Stimulated activated CD4-positive, alpha-beta T cell treated with anti-CD3 and anti-CD28 coated beads, Interleukin-12 subunit alpha, Interleukin-12 subunit beta, amount 100 ng/mL, for 48 hours (primary cell): ENCODE data around the gene TMEM123.
"Not testable (repeated sequence)": the region's sequence is repeated elsewhere in the genome, so short reads cannot be mapped to it uniquely, and the experiment has no call there.

Source experiments
- DNase-seq, 3 donors: peaks; one replicate each; pipeline ENCODE4 v3.0.0-alpha.2; 2020; ENCODE audit warnings: low read depth in 2 of 3, low spot score in 1 of 3

Gene TMEM123

DNA sequence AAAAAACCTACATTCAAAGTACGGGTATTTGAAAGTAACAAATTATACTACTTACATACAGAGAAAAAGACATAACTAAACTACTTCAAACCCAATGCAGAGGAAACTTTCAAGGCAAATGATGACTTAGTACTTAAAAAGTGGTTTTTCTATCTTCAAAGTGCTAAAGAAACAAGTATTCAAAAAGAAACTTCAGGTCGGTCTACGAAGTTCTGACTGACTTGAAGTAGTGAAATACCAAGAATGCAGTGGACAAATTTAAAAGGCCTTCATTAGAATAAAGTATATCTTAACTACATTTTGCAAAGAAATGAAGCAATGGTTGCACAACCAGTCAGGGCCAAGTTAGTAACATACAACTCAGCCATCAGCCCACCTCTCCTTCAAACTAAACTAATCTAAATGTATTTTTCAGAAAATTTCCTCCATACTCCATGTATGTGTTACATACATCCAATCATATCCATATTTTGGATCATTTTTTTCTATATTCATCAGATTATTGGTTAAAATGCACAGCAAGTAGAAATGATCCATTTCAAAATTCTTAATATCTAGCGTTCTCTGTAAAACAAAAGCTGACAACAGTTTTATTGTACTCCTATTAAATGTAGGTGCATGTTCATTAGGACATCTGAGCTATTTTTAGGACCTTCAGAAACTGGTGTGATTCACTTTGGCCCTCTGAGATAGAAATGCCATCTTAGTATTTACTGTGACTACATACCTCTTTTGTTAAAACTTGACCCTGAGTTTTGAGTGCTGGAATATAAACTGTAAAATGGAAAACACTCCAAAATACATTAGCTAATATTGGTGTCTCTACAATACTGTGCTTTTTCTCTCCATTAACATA lies 55.6 kb downstream of the TMEM123 start:
- no peak for DNase-seq

DNA sequence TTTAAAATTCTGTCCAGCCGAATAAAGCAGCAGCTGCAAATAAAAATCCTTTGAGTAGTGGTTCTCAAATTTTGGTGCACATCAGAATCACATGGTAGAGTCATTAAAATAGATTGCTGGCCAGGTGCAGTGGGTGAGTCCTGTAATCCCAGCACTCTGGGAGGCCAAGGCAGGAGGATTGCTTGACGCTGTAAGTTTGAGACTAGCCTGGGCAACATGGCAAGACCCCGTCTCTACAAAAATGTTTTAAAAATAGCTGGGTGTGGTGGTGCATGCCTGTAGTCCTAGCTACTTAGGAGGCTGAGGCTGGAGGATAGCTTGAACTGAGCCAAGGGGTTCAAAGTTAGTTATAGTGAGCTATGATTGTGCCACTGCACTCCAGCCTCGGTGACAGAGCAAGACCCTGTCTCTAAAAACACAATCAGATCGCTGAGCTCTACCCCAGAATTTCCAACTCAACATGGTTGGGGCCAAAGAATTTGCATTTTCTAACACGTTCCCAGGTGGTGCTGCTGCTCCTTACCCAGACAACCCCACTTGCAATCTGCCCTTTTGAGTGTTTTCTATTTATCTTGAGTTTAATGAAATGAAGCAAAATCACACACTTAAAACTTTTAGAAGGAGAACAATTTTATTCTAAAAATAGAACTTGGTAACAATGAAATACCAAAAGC lies 56.7 kb downstream of the TMEM123 start:
- no peak for DNase-seq

DNA sequence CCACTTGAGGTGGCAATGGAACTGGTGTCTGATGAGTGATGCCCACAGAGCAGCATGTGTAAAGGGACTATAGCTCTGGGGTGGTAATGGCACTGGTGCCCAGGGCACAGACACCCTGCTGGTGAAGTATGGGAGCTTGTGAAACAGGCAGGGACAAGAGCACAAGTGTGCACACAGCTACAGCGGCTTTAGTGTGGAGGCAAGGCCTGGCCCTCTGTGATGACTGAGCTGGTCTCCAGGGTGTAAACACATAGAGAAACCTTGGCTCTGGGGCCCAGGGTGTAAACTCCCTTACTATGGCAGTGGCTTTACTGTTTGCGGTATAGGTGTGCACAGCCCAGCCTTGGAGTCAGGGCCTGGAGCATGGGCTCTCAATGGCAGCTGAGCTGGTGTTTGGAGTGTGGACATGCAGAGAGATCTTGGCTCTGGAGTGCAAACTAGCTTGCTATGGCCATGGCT lies 59.3 kb downstream of the TMEM123 start:
- no peak for DNase-seq

DNA sequence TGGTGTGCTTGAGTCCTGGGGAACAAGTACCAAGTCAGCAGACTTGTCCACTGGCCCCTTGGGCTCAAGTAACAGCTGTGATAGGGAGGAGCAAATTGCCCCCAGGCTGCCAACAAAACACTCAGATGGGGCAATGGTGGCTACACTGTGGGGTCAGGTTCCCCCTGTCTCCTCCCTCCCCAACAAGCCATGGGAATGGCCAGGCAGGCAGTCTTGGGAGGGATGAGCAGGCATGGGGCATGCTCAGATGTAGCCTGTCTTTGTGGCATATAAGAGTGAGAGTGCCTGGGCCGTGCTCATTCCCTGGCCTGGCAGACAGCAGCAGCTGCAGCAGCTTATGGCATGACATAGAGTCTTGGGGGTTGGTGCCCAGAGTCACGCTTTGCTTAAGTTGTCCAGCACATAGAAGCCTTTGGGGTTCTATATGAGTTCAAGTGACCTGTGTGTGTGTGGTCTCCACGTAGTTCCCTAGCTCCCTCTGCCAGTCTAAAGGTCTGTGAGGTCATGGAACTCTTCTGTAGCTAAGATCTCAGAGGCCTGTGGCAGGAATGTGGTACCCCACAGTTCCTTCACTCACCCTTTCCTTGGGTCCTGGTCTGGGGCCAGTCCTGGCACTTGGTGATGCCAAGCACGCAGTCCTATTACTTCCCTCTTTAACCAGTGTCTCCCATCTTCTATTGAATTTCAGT lies 60.9 kb downstream of the TMEM123 start:
- DNase-seq = no peak

DNA sequence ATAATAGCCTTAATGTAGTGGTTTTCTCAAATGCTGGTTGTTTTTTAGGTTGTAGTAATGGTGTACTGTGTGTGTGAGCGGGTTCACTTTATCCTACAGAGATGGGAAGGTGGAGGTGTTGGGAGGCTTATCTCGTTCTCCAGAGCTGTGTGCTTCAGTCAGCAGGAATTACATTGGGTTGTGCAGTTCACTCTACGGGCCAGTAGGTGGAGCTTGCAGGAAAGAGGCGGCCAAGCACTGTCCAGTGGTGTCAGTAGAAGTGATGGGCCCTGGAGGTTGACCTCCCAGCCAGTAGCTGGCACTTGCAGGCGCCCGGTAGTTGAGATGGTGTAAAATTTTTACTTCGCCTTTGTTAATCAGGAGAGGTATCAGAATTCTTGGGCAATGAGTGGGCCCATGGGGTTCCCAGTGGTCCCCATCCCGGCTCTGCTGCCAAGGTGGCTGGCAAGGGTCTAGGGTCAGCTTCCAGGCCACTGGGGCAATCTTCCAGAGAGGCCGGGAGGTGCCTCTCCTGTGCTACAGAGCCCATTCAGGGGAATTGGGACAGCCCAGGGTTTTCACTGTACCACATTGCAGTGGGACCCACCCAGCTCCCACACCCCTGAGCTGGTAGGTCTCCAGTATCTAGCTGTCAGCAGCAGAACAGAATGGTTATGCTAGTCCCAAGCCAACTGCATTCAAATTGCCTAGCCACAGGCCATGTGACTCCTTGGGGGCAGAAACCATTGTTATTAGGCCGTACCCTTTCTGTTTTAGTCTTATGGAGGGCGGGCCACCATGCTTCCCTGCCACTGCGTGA lies 61.7 kb downstream of the TMEM123 start:
- DNase-seq = peak; percentile 25 to 45 (median 34)

DNA sequence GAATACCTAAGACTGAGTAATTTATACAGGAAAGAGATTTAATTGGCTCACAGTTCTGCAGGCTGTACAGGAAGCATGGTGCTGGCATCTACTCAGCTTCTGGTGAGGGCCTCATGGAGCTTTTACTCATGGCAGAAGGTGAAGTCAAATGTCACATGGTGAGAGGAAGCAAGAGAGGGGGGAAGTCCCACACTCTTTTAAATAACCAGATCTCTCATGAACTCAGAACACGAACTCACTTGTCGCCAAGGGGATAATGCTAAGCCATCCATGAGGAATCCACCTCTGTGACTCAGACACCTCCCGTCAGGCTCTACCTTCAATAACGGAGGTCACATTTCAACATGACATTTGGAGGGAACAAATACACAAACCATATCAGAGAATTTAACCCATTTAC lies 63.3 kb downstream of the TMEM123 start:
- no peak for DNase-seq

DNA sequence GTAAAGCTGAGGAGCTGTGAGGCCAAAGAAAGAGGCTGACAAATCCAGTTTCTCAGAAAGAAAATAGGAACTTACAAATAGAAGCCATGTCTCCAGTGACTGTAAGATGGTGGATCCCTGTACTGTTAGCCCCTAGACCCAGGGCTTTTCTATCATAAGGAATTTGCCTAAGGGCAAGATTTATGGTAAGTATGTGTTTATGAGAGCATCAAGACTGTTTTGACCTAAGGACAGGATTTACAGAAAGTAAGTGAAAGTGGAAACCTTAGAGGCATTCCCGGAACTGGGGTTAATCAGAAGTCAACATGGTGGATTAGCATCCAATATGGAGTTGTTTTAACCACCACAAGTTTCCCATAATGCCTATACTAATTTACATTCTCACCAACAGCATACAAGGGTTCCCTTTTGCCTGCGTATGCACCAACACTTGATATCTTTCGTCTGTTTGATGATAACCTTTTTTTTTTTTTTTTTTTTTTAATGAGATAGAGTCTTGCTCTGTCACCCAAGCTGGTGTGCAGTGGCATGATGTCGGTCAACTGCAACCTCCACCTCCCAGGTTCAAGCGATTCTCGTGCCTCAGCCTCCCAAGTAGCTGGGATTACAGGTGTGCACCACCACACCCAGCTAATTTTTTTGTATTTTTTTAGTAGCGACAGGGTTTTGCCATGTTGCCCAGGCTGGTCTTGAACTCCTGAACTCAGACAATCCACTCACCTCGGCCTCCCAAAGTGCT lies 65.4 kb downstream of the TMEM123 start:
- no peak for DNase-seq

DNA sequence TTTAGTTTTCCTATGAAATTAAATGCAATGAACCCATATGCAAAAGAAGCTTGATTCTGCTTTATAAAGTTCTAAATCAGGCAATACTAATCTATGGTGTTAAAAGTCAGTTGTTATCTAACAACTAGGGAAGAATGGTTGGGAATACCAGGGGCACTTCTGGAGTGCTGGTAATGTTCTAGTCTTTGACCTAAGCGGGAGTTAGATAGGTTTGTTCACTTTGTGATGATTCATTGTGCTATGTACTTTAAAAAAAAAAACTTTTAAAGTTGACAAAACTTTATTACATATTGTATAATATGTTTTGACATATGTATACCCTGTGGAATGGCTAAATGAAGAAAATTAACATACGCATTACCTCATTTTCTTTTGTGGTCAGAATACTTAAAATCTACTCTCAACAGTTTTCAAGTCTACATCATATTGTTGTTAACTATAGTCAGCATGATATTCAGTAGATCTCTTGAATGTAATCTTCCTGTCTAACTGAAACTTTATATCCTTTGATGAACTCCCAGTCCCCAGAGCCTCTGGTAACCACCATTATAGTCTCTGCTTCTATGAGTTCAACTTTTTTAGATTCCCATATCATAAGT lies 66.3 kb downstream of the TMEM123 start:
- no peak for DNase-seq

DNA sequence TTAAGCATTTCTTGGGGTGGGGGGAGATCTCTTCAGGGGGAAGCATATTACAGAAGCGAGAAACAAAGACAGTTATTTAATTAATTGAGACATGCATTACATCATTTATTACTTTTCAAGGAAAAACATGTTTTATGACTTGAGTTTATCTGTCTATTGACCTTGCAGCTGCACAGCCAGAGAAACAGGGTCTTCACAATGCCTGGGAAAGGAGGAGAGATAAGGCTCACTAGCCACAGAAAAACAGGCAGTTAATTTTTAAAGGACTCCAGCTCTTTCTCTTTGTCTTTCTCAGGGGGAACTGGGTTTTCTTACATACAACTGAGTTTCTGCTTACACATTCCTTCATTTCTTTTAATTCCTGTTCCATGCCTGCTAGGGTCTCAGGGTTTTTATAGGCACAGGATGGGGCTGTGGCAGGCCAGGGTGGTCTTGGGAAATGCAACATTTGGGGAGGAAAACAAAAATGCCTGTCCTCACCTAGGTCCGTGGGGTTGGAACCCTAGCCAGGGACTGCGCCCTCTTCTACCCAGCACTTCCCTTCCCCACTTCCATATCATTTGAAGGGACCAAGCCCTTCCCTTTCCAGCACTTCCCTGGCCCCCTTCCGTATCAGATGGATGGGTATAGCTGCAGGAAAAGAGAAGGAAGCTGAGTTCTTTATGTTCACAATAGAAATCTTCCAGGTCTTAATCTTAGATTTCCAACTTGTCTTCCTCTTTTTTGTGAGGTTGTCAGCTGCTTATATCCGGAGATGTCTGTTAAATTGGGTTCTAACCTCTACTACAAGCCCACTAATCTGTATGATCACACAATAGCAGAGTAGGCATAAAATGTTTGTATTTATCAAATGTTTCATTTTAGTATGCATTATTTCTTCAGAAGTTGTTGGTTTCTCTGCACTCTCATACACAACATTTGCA lies 67.2 kb downstream of the TMEM123 start:
- no peak for DNase-seq

DNA sequence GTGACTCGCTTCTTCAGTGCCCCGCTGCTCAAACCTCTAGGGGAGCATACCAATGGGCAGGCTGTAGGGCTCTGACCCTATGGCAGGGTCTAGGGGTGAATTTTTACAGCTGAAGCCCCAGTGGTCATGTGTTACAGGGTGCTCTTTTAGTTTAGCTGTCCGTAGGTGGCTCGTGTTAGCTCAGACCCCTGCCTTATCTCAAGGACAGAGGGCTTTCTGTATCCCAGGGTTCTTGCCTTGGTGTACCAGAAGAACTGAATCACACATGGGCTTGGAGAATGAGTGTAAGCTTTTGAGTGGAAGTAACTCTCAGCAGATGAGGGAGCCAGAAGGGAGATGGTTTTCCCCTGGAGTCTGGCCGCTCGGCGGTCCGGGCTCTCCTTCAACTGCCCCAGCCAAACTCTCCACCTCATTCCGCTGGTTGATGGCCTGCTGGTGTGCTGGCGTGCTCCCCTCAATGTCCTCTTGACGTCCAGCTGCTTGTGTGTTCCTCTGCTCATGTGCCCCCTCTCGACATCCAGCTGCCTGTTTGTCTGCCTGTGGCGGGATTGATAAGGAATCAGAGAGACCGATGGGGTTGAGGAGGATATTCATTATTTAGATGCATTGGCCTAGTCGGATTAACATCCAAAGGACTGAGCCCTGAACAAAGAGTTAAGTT lies 68.0 kb downstream of the TMEM123 start:
- no peak for DNase-seq

DNA sequence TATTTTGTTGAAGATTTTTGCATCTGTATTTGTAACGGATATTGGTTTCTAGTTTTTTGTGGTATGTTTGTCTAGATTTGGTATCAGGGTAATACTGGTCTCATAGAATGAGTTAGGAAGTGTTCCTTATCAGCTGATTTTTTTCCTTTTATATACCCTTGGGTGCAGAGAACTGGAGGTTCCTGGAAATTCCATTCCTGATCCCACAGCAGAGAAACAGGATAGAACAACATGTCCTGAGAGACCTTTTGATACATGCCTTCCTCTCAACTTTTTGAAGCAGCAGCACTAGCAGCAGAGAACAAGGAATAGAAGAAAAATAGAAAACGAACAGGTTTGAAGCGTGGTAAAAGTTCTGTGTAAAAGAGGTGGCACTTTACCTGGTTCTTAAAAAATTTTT lies 68.7 kb downstream of the TMEM123 start:
- DNase-seq = no peak

DNA sequence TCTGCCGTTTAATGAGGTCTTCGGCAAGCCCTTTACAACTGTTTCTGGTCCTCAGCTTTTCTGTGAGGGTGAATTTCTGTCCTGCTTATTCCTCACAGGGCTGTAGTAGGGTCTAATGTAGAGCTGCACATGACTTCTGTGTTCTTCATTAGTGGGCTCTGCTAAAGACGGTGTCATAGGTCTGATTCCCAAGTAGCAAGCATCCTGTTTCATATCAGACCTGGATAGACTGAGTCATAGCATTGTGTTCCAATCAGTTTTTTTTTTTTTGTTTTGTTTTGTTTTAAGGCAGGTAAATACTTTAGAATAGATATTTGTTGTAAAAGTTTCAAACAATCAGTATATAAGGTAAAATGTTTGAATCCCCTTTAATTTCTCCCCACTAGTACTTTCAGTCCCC lies 70.2 kb downstream of the TMEM123 start:
- no peak for DNase-seq

DNA sequence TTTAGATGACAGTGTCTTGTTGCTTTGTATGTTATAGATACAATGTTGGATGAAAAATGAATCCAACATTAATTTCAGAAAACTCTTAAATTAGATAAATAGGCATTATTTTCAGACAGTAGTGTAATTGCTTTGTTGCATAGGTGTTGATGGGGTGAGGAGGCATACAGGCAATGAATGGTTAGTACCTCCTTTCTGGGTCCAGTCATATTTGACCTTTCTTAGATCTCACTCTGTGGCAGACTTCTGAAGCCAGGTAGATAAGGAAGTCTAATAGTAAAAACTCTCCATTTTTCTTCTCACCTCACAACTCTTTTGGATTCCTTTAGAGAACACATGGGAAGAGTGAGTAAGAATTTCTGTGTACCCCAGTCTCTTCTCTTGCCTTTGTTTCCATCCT lies 73.7 kb downstream of the TMEM123 start:
- DNase-seq = no peak

DNA sequence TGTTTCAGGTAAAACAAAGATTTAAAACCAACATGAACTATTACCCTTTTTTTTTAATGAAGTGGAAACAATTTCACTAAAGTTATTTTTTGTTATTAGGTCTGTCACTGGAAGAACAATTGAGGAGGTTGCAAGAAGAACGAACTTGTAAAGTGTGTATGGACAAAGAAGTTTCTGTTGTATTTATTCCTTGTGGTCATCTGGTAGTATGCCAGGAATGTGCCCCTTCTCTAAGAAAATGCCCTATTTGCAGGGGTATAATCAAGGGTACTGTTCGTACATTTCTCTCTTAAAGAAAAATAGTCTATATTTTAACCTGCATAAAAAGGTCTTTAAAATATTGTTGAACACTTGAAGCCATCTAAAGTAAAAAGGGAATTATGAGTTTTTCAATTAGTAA lies 74.7 kb downstream of the TMEM123 start:
- DNase-seq = no peak

DNA sequence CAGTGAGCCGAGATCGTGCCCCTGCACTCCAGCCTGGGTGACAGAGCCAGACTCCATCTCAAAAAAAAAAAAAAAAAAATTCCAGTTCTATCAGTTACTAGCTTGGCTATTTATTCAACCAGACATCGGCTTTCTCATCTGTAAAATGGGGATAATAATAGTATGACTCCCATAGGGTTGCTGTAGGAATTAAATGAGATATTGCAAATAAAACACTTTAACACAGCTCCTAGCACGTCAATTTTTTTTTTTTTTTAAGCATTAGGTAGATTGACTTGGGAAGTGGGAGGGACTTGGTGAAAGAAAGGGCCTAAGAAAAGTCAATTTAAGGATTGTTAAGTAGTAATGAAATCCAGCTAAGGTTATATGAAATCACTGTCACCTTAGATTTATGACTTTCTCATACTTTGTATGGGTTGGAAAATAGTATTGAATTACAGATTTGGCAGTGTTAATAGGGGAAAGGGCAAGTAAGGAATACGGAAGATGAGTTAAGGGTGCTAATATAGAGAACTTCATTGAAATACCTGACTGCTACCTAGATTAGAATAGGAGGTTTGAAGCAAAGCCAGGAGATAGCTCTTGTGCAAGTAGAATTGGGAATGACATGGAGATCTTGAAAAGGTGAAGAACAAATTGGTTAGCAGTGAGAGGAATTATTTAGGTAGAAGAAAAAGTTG lies 76.7 kb downstream of the TMEM123 start:
- DNase-seq = no peak

DNA sequence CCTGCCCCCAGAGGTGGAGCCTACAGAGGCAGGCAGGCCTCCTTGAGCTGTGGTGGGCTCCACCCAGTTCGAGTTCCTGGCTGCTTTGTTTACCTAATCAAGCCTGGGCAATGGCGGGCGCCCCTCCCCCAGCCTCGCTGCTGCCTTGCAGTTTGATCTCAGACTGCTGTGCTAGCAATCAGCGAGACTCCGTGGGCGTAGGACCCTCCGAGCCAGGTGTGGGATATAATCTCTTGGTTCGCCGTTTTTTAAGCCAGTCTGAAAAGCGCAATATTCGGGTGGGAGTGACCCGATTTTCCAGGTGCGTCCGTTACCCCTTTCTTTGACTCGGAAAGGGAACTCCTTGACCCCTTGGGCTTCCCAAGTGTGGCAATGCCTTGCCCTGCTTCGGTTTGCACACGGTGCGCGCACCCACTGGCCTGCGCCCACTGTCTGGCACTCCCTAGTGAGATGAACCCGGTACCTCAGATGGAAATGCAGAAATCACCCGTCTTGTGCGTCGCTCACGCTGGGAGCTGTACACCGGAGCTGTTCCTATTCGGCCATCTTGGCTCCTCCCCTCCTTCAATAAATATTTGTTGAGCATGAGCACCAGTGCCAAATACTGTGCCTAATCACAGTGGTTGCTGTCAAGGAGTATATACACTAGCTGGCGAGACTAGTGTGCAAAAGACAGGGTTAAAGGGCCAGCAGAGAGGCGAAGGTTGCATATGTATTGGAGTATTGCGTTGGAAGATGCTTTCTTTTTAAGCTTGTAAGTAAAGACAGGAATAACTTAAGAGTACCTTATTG lies 77.7 kb downstream of the TMEM123 start:
- not testable (repeated sequence) for DNase-seq

DNA sequence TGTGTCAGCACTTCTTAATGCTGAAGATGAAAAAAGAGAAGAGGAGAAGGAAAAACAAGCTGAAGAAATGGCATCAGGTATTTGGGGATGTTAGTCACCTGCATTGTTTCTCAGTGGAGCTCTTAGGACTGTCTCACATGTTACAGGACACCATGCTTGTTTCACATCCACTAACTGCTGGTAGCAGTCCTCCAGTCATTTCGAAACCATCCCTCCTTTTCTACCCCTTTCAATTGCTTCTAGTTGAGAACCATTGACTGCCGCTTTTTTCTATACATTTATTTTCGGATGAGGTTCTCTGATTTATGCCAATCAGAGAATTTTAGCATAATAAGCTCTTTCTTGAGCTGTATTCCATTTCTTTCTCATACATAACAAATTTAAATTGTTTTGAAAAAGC lies 84.1 kb downstream of the TMEM123 start:
- no peak for DNase-seq
